GM12891 (cell line): ENCODE data around the gene SWI5.

ENCODE experiments used
- POLR2A ChIP-seq: IDR thresholded peaks from 2 replicates; pipeline ENCODE4 v1.6.1; 2011; ENCODE audit warnings: low read depth, low read length, control low read depth
- POLR2AphosphoS5 ChIP-seq: IDR thresholded peaks from 2 replicates; pipeline ENCODE4 v1.6.1; 2011; ENCODE audit warnings: low read depth, low read length, control low read depth
- TAF1 ChIP-seq: IDR thresholded peaks from 2 replicates; pipeline ENCODE4 v1.6.1; 2011; ENCODE audit warnings: low read depth, low read length, control low read depth

DNA sequence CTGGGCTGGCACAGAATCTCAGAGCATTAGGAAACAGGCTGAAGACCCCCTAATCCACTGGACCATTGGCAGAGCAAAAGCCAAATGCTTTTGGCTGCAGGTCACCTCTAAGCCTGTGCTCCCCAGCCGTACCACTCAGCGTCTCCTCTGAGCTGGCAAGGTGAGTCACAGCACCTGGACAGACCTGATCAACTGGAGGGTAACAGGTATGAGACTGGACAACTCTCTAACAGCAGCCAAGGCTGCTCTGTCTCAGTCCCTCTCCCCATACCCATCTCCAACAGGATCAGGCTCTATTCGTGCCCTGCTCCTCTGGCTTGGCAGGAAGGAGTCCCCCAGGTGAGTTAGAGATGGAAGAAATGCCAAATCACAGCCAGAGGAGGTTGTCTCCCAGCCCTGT lies 5.0 kb upstream of the SWI5 start:
- TF ChIP-seq POLR2AphosphoS5 (no peak), POLR2A (no peak), TAF1 (no peak)
